GM12878 (cell line): ENCODE data around the gene C2CD5. TPM values are rescaled to one million over a fixed set of nuclear protein-coding genes. Genes with fewer than 3 reads are reported as not detected.

ENCODE experiments used
- ATAC-seq: fragments of 200-7000 bp; cut with Tn5 transposase; 3 replicates; pipeline ENCODE4 v1.9.1; 2020; ENCODE audit warnings: mild to moderate bottlenecking, moderate library complexity
- BruUV-seq: library from RNA; stranded (reverse); fragments of 400-500 nt; replicated peaks from 2 replicates; lab custom pipeline; 2021; lab: Mats Ljungman, UMichigan
- CTCF ChIA-PET: fragments of 300-600 bp; sonication (Branson Sonifier 250); formaldehyde crosslinking; extraction: SDS; loops from one replicate; lab custom pipeline; 2021; ENCODE audit warnings: inconsistent platforms; lab: Yijun Ruan, JAX
- POLR2A ChIA-PET: fragments of 350-600 bp; formaldehyde crosslinking; extraction: SDS; loops from one replicate; lab custom pipeline; 2021; ENCODE audit warnings: inconsistent platforms; lab: Charles Lee
- RAD21 ChIA-PET: fragments of 300-600 bp; sonication (Branson Sonifier 250); formaldehyde crosslinking; loops from one replicate; lab custom pipeline; 2023; ENCODE audit warnings: antibody characterized with exemption; ENCODE audit not compliant: unreplicated experiment; lab: Charles Lee
- SMC1A ChIA-PET: fragments of 300-600 bp; sonication (Branson Sonifier 250); formaldehyde crosslinking; loops from one replicate; lab custom pipeline; 2023; ENCODE audit not compliant: unreplicated experiment, uncharacterized antibody; lab: Charles Lee
- DNase-seq: peaks from one replicate; pipeline ENCODE4 v3.0.0-alpha.2; 2011; ENCODE audit warnings: low read depth, low spot score
- FAIRE-seq: peaks from 3 replicates; lab custom pipeline; 2011; peaks lifted over from hg19 to GRCh38; lab: Jason Lieb, UNC
- H2AFZ ChIP-seq: 2 replicates; pipeline ENCODE4 v1.6.0; 2011; ENCODE audit warnings: low read depth, low read length, control low read depth; ENCODE audit not compliant: control insufficient read depth
- H3K27ac ChIP-seq: 2 replicates; pipeline ENCODE4 v1.5.1; 2011; ENCODE audit warnings: control low read depth; ENCODE audit not compliant: control insufficient read depth, insufficient read depth
- H3K27me3 ChIP-seq, 2 experiments: replicated peaks in 1 of 2; 2 replicates each; pipeline versions ENCODE4 v1.6.0 to v1.6.1; 2011; ENCODE audit warnings: low read length in 1 of 2; ENCODE audit not compliant: control insufficient read depth in 2 of 2, insufficient read depth in 2 of 2
- H3K36me3 ChIP-seq, 2 experiments: 2 replicates each; pipeline ENCODE4 v1.5.1; 2011; ENCODE audit warnings: low read length in 1 of 2; ENCODE audit not compliant: control insufficient read depth in 2 of 2, insufficient read depth in 2 of 2
- H3K4me1 ChIP-seq: 2 replicates; pipeline ENCODE4 v1.6.1; 2011; ENCODE audit warnings: mild to moderate bottlenecking, low read length, moderate library complexity, mixed read lengths; ENCODE audit not compliant: control insufficient read depth, insufficient read depth
- H3K4me2 ChIP-seq: 2 replicates; pipeline ENCODE4 v1.6.0; 2011; ENCODE audit warnings: control low read depth; ENCODE audit not compliant: control insufficient read depth, insufficient read depth
- H3K4me3 ChIP-seq: fragments of 200-600 bp; sonication (generic); 2 replicates; pipeline ENCODE4 v1.5.1; 2016
- H3K79me2 ChIP-seq: 2 replicates; pipeline ENCODE4 v1.6.0; 2011; ENCODE audit warnings: low read length; ENCODE audit not compliant: control insufficient read depth, insufficient read depth
- H3K9ac ChIP-seq: 2 replicates; pipeline ENCODE4 v1.8.0; 2011; ENCODE audit warnings: low read length, control low read depth, mixed read lengths; ENCODE audit not compliant: control insufficient read depth, insufficient read depth
- H3K9me3 ChIP-seq: replicated peaks from 3 replicates; pipeline ENCODE4 v1.5.1; 2011; ENCODE audit warnings: mild to moderate bottlenecking, low read length; ENCODE audit not compliant: control insufficient read depth, insufficient read depth
- H4K20me1 ChIP-seq: 2 replicates; pipeline ENCODE4 v1.6.0; 2011; ENCODE audit not compliant: control insufficient read depth, insufficient read depth
- BHLHE40 ChIP-seq, 2 experiments: fragments of 450-650 bp in 1 of 2; IDR thresholded peaks; 2 replicates each; pipeline ENCODE4 v1.6.1; 2011 to 2017; ENCODE audit warnings: low read depth in 2 of 2, borderline replicate concordance in 1 of 2, improper control_type of control experiment in 1 of 2, low read length in 1 of 2, mild to moderate bottlenecking in 1 of 2
- CREB1 ChIP-seq: IDR thresholded peaks from 2 replicates; pipeline ENCODE4 v1.6.1; 2012; ENCODE audit warnings: low read depth, mild to moderate bottlenecking, inconsistent platforms
- EGR1 ChIP-seq, 2 experiments: IDR thresholded peaks; 1 replicate in 1 of 2; 2 replicates in 1 of 2; pipeline ENCODE4 v1.6.1; 2011 to 2012; ENCODE audit warnings: low read depth in 2 of 2, low read length in 2 of 2, borderline replicate concordance in 1 of 2, mild to moderate bottlenecking in 1 of 2, moderate library complexity in 1 of 2
- FOS ChIP-seq: IDR thresholded peaks from 3 replicates; pipeline ENCODE4 v1.6.1; 2011; ENCODE audit warnings: borderline replicate concordance; ENCODE audit not compliant: insufficient read length; ENCODE audit errors: extremely low read depth
- HDAC2 ChIP-seq: fragments of 200-600 bp; sonication (generic); IDR thresholded peaks from 2 replicates; pipeline ENCODE4 v1.6.1; 2017
- MYC ChIP-seq: IDR thresholded peaks from 2 replicates; pipeline ENCODE4 v1.6.1; 2011; ENCODE audit warnings: mild to moderate bottlenecking, low read length, moderate library complexity, inconsistent platforms; ENCODE audit not compliant: insufficient read depth, insufficient replicate concordance, insufficient read length, severe bottlenecking
- NFIC ChIP-seq: IDR thresholded peaks from 2 replicates; pipeline ENCODE4 v1.6.1; 2012; ENCODE audit warnings: low read depth, mild to moderate bottlenecking, inconsistent platforms, low read length, moderate library complexity
- SMC3 ChIP-seq: IDR thresholded peaks from 2 replicates; pipeline ENCODE4 v1.6.1; 2011; ENCODE audit warnings: low read length, improper control_type of control experiment, borderline replicate concordance
- ZBED1 ChIP-seq: IDR thresholded peaks from 2 replicates; pipeline ENCODE4 v1.6.1; 2016; ENCODE audit warnings: borderline replicate concordance
- WGBS: methylation state at CpG from one replicate; pipeline ENCODE4 v1.1.6; 2016; ENCODE audit warnings: low lambda C conversion rate; ENCODE audit not compliant: insufficient replicate concordance, insufficient coverage; ENCODE audit errors: missing lambda C conversion rate; 5-methylcytosine and 5-hydroxymethylcytosine counted together
- in situ Hi-C: fragments of 300-500 bp; cut with MboI; formaldehyde crosslinking; loops from 9 replicates; pipeline ENCODE4 v1.14.3; 2018; ENCODE audit warnings: mixed read lengths
- intact Hi-C: fragments of 100-400 bp; cut with micrococcal nuclease; formaldehyde crosslinking; loops from one replicate; pipeline ENCODE4 v1.14.2; 2022; ENCODE audit not compliant: unreplicated experiment
- polyA plus RNA-seq, 11 experiments: library from polyadenylated mRNA; depleted of rRNA in 4 of 11; unstranded in 6 of 11; stranded (reverse) in 5 of 11; fragments of >200 nt; fragmentation: Nextera tagmentation in 4 of 11; fragmentation: Illumina TruSeq in 1 of 11; extraction: Ambion mirVana in 4 of 11; extraction: Trizol in 1 of 11; gene quantifications; 1 replicate in 1 of 11; 2 replicates in 10 of 11; pipeline versions ENCODE4 v1.2.1 to v1.2.3, GENCODE V29; 2011 to 2016; ENCODE audit warnings: inconsistent platforms in 2 of 11, missing spikeins in 2 of 11, low read depth in 1 of 11
- total RNA-seq, 4 experiments: library from RNA; depleted of rRNA in 3 of 4; stranded (reverse); fragments of >200 nt in 3 of 4; fragmentation: Illumina TruSeq in 1 of 4; extraction: Trizol in 1 of 4; gene quantifications; 2 replicates each; pipeline versions ENCODE4 v1.2.1 to v1.2.3, GENCODE V29; 2013 to 2021

Gene C2CD5
- total and polyA plus RNA-seq, 10 of the 15 experiments (the other 5 are each of a cell fraction or from before 2014, with no cell fraction given), result 7.7 to 55.0 (median 27.0) TPM

- ChIA-PET SMC1A (interaction anchor here (1.5 to 2.4 kb wide), 2 partner anchors 58 to 114 kb away, joined by 3 to 5 read pairs; no protein-coding TSS in a partner anchor), CTCF (interaction anchor here (3.1 to 3.8 kb wide), 2 partner anchors 18 to 102 kb away, joined by 22 to 41 read pairs; partner anchors contain the start of gene C2CD5)
- H4K20me1 ChIP-seq, result no peaks in the 10 kb centered on the region
- H3K27ac ChIP-seq, result no peak overlapping the region
- H3K79me2 ChIP-seq, result no peaks in the 10 kb centered on the region; the same call in 1 of the 2 replicates
- TF ChIP-seq CREB1, result no peak
- TF ChIP-seq EGR1 (IDR thresholded peaks at IDR 0.05; ENCODE audit: borderline replicate concordance in 1 of 2, low read depth in 2 of 2, low read length in 2 of 2), result no peak
- TF ChIP-seq SMC3, result no peak
- no peak for TF ChIP-seq ZBED1
- no peak for TF ChIP-seq MYC
- no peak for TF ChIP-seq HDAC2
- TF ChIP-seq, all 136 proteins: peak for 0
- H3K36me3 ChIP-seq, result peaks cover 2 to 14% of the 10 kb centered on the region in 2 experiments
- H3K9me3 ChIP-seq, result no peaks in the 10 kb centered on the region; the same call in 2 of the 3 replicates
- intact Hi-C loops (no loop called here), in situ Hi-C loops (no loop called here)
- no peak for FAIRE-seq
- no peak overlapping the region for H3K4me2 ChIP-seq
- H2AFZ ChIP-seq, result no peak overlapping the region
- H3K4me3 ChIP-seq, result no peak overlapping the region
- H3K9ac ChIP-seq, result no peak overlapping the region
- 100% methylated on average over 3 of the region's 3 CpGs for WGBS
- ChIA-PET POLR2A (interaction anchor here (0.6 kb wide), 1 partner anchor 45 kb away, joined by 3 read pairs; no protein-coding TSS in a partner anchor), RAD21 (interaction anchor here (0.6 to 1.1 kb wide), 2 partner anchors 160 to 1525 kb away, joined by 3 read pairs; no protein-coding TSS in a partner anchor)
- DNase-seq, result no peak
- ATAC-seq, result no peak
- no TSS peak for BruUV-seq
- H3K27me3 ChIP-seq, result no peaks in the 10 kb centered on the region
- H3K4me1 ChIP-seq, result no peaks in the 10 kb centered on the region
Observed at GRCh38 chr12:22526836-22527235, 17.5 kb downstream of the C2CD5 start.

GRCh38 chr12:22525426-22525825 is 18.9 kb downstream of the C2CD5 start:
- Histone ChIP-seq H3K9me3 (no peaks in the 10 kb centered on the region), H3K4me2 (no peak overlapping the region), H3K4me3 (no peak overlapping the region), H3K79me2 (no peaks in the 10 kb centered on the region; the same call in 1 of the 2 replicates), H3K36me3 (peaks cover 2 to 15% of the 10 kb centered on the region in 2 experiments), H3K27ac (no peak overlapping the region), H2AFZ (no peak overlapping the region), H3K27me3 (no peaks in the 10 kb centered on the region), H3K9ac (no peak overlapping the region), H3K4me1 (no peaks in the 10 kb centered on the region), H4K20me1 (no peaks in the 10 kb centered on the region)
- SMC1A ChIA-PET, result interaction anchor here (0.6 to 1.5 kb wide), 2 partner anchors 10 to 151 kb away, joined by 3 read pairs; no protein-coding TSS in a partner anchor
- no peak for ATAC-seq
- DNase-seq, result no peak
- RAD21 ChIA-PET, result no interaction called here
- POLR2A ChIA-PET, result no interaction called here
- TF ChIP-seq NFIC (no peak), BHLHE40 (IDR thresholded peaks at IDR 0.05; ENCODE audit: borderline replicate concordance in 1 of 2, low read depth in 2 of 2, low read length in 1 of 2) (no peak), FOS (no peak)
- in situ Hi-C loops (no loop called here), intact Hi-C loops (no loop called here)
- no peak for FAIRE-seq
- no TSS peak for BruUV-seq
- WGBS, result 100% methylated on average over 2 of the region's 2 CpGs
- CTCF ChIA-PET, result no interaction called here
